ENCODE measurements around the gene SPTSSB.

GRCh38 chr3:161358488-161358887, 12.8 kb downstream of the SPTSSB start:
- TF ChIP-seq, protein P1, sequence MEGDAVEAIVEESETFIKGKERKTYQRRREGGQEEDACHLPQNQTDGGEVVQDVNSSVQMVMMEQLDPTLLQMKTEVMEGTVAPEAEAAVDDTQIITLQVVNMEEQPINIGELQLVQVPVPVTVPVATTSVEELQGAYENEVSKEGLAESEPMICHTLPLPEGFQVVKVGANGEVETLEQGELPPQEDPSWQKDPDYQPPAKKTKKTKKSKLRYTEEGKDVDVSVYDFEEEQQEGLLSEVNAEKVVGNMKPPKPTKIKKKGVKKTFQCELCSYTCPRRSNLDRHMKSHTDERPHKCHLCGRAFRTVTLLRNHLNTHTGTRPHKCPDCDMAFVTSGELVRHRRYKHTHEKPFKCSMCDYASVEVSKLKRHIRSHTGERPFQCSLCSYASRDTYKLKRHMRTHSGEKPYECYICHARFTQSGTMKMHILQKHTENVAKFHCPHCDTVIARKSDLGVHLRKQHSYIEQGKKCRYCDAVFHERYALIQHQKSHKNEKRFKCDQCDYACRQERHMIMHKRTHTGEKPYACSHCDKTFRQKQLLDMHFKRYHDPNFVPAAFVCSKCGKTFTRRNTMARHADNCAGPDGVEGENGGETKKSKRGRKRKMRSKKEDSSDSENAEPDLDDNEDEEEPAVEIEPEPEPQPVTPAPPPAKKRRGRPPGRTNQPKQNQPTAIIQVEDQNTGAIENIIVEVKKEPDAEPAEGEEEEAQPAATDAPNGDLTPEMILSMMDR (IDR thresholded peaks at IDR 0.05; ENCODE audit: poor library complexity) = no peak
- no peak for TF ChIP-seq EZH2 (IDR thresholded peaks at IDR 0.05; ENCODE audit: borderline replicate concordance)
- TF ChIP-seq EZH2phosphoT487 (IDR thresholded peaks at IDR 0.05; ENCODE audit: low read depth, severe bottlenecking, unreplicated experiment) = no peak

Measured in hepatocyte (in vitro differentiated cells).